GM12892 (cell line): ENCODE results near the gene OST4.

Experiments used
- POLR2A ChIP-seq: IDR thresholded peaks from 2 replicates; pipeline ENCODE4 v1.6.1; 2011; ENCODE audit warnings: low read depth, low read length, control low read depth
- POLR2AphosphoS5 ChIP-seq: IDR thresholded peaks from 2 replicates; pipeline ENCODE4 v1.6.1; 2011; ENCODE audit warnings: low read depth, low read length, control low read depth

DNA sequence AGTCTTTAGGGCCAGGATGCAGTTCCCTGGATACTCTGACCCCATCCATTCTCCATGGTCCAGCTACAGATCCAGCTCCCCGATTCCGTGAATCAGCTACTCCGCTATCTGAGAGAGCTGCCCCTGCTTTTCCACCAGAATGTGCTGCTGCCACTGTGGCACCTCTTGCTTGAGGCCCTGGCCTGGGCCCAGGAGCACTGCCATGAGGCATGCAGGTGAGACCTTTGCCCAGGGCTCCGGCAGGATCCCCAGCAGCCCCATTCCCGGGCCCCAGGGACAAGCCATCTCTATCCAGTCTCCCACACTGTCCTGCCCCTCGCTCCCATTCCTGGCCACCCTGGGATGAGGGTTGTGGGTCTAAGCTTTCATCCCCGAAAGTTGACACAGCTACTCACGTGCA is 31.2 kb downstream of the OST4 start:
- TF ChIP-seq POLR2A (no peak), POLR2AphosphoS5 (no peak)
